Stomach (tissue), 9 donors: ENCODE measurements around the gene ZMPSTE24. TPM values are rescaled to one million over a fixed set of nuclear protein-coding genes. Genes with fewer than 3 reads are reported as not detected.

ENCODE experiments used
- DNase-seq, 2 donors: peaks; one replicate each; pipeline versions ENCODE4 v3.0.0 to v3.0.0-alpha.2; 2013 to 2019
- H3K27ac ChIP-seq, 5 donors: fragments of 200-600 bp in 4 of 5; sonication (generic) in 4 of 5; one replicate each; pipeline ENCODE4 v1.5.1; 2013 to 2019; ENCODE audit warnings: mild to moderate bottlenecking in 1 of 5, moderate library complexity in 1 of 5
- H3K27me3 ChIP-seq, 3 donors: fragments of 200-600 bp; sonication (generic); one replicate each; pipeline ENCODE4 v1.5.1; 2017 to 2019; ENCODE audit warnings: mixed run types in 1 of 3
- H3K36me3 ChIP-seq, 4 donors: fragments of 200-600 bp; sonication (generic); 1 replicate in 3 of 4; 2 replicates in 1 of 4; pipeline ENCODE4 v1.5.1; 2016 to 2019
- H3K4me1 ChIP-seq, 4 donors: fragments of 200-600 bp; sonication (generic); one replicate each; pipeline ENCODE4 v1.5.1; 2016 to 2019
- H3K4me3 ChIP-seq, 4 donors: fragments of 200-600 bp; sonication (generic) in 3 of 4; one replicate each; pipeline ENCODE4 v1.5.1; 2016 to 2019; ENCODE audit warnings: mild to moderate bottlenecking in 1 of 4
- H3K9me3 ChIP-seq, 4 donors: fragments of 200-600 bp; sonication (generic); one replicate each; pipeline ENCODE4 v1.5.1; 2016 to 2019
- EP300 ChIP-seq: sonication (generic); formaldehyde crosslinking; IDR thresholded peaks from one replicate; pipeline ENCODE4 v1.6.1; 2017; ENCODE audit warnings: antibody characterized with exemption
- POLR2A ChIP-seq, 4 donors: fragments of 450-650 bp; IDR thresholded peaks; one replicate each; pipeline ENCODE4 v1.6.1; 2016; ENCODE audit warnings: antibody characterized with exemption in 4 of 4, control low read depth in 2 of 4, mild to moderate bottlenecking in 1 of 4, moderate library complexity in 1 of 4
- POLR2AphosphoS5 ChIP-seq, 3 donors: sonication (generic); formaldehyde crosslinking; IDR thresholded peaks; one replicate each; pipeline ENCODE4 v1.6.1; 2016; ENCODE audit warnings: antibody characterized with exemption in 3 of 3
- WGBS, 5 donors: extraction: QIAGEN DNeasy Blood & Tissue Kit in 3 of 5; methylation state at CpG; one replicate each; pipeline versions ENCODE4 v1.1.5 to v1.1.7; 2013 to 2018; 5-methylcytosine and 5-hydroxymethylcytosine counted together
- intact Hi-C: fragments of 100-400 bp; cut with DNase I; formaldehyde crosslinking; loops from one replicate; pipeline ENCODE4 v1.15.1; 2023; ENCODE audit warnings: low total_unique reads
- polyA plus RNA-seq, 3 donors: library from polyadenylated mRNA; stranded (reverse); fragments of 200-250 nt; gene quantifications; one replicate each; pipeline ENCODE4 v1.2.3, GENCODE V29; 2013
- total RNA-seq, 5 donors: library from RNA; depleted of rRNA; stranded (reverse); fragments of >200 nt; gene quantifications; one replicate each; pipeline versions ENCODE4 v1.1.0 to v1.2.3, GENCODE V29; 2014 to 2016
- TF ChIP-seq, protein P1 (sequence below), 7 experiments: fragments of 450-650 bp in 4 of 7; fragments of 200-600 bp in 3 of 7; sonication (generic) in 3 of 7; IDR thresholded peaks; one replicate each; pipeline ENCODE4 v1.5.1; 2016 to 2019; ENCODE audit warnings: antibody characterized with exemption in 7 of 7, control low read depth in 2 of 7, mild to moderate bottlenecking in 1 of 7
- donor health status: healthy with polysubstance abuse.
- donor health status: Bipolar disorder and iron deficiency.
- donor health status: healthy.

ZMPSTE24 gene
- total and polyA plus RNA-seq, 8 donors, result 7.8 to 67.7 (median 16.8) TPM

DNA sequence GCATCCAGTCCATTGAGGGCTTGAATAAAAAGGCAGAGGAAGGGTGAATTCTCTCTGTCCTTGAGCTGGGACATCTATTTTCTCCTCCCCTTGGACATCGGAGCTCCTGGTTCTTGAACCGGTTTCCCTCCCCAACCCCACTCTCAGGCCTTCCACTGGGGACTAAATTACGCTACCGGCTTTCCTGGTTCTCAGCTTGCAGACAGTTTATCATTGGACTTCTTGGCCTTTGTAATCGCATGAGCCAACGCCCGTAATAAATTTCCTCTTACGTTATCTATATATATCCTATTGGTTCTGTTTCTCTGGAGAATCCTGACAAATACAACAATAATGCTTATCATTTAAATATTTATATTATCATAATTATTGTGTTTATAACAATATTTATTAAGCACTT lies 79.4 kb downstream of the ZMPSTE24 start:
- WGBS, 5 donors, result 37 to 60% (median 49%) methylated on average over 8 of the region's 8 CpGs
- Histone ChIP-seq H3K9me3 (no peaks in the 10 kb centered on the region), H3K4me1 (peaks cover 0 to 16% (median 7%) of the 10 kb centered on the region in 4 donors), H3K27me3 (no peaks in the 10 kb centered on the region), H3K27ac (no peak overlapping the region), H3K4me3 (no peak overlapping the region), H3K36me3 (no peaks in the 10 kb centered on the region)
- TF ChIP-seq EP300 (no peak), POLR2A (IDR thresholded peaks at IDR 0.05) (no peak), POLR2AphosphoS5 (IDR thresholded peaks at IDR 0.05) (no peak)
- TF ChIP-seq, protein P1, sequence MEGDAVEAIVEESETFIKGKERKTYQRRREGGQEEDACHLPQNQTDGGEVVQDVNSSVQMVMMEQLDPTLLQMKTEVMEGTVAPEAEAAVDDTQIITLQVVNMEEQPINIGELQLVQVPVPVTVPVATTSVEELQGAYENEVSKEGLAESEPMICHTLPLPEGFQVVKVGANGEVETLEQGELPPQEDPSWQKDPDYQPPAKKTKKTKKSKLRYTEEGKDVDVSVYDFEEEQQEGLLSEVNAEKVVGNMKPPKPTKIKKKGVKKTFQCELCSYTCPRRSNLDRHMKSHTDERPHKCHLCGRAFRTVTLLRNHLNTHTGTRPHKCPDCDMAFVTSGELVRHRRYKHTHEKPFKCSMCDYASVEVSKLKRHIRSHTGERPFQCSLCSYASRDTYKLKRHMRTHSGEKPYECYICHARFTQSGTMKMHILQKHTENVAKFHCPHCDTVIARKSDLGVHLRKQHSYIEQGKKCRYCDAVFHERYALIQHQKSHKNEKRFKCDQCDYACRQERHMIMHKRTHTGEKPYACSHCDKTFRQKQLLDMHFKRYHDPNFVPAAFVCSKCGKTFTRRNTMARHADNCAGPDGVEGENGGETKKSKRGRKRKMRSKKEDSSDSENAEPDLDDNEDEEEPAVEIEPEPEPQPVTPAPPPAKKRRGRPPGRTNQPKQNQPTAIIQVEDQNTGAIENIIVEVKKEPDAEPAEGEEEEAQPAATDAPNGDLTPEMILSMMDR (IDR thresholded peaks at IDR 0.05), result no peak
- DNase-seq, result peak in 1 of 2 donors; percentile 19
- intact Hi-C loops, result loop anchor here (10.0 kb wide), 1 partner anchor 193 kb away; no protein-coding TSS in a partner anchor

DNA sequence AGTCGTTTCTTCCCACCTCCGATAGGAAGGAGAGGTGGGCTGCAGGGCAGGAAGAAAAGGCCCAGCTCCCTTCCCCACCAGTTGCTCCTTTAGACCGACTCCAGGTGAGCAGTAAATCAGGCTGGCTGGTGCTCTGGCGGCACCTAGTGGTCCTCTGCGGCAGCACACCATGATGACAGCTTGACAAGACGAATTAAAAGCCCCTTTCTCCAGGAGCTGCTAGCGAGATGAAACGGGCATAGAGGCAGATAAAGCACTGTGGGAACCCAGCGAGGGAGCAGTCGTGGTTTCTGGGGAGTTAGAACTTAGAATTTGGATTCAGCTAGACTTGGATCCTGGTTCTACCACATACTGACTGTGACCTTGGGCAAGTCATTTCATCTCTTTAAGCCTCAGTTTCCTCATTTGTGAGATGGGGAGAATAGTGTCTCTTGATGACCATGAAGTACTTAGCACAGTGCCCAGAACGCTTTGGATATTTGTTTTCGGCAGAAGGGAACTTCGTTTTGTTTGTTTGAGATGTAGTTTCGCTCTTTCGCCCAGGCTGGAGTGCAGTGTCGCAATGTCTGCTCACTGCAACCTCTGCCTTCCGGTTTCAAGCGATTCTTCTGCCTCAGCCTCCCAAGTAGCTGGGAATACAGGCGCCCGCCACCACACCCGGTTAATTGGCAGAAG lies 80.8 kb downstream of the ZMPSTE24 start:
- DNase-seq, result peak; percentile 89 to 94
- 28 to 32% (median 29%) methylated on average over 21 of the region's 21 CpGs for WGBS, 5 donors
- TF ChIP-seq POLR2AphosphoS5 (IDR thresholded peaks at IDR 0.05), result no peak
- TF ChIP-seq, protein P1 (IDR thresholded peaks at IDR 0.05), result peak in 5 of 7 experiments; percentile 87 to 99 (median 97)
- no peak for TF ChIP-seq EP300
- intact Hi-C loops, result loop anchor here (10.0 kb wide), 1 partner anchor 194 kb away; no protein-coding TSS in a partner anchor
- Histone ChIP-seq H3K4me3 (peak overlapping the region in 3 of 4 donors; percentile 7 to 17 (median 17)), H3K36me3 (no peaks in the 10 kb centered on the region), H3K9me3 (no peaks in the 10 kb centered on the region), H3K27me3 (no peaks in the 10 kb centered on the region), H3K27ac (peak overlapping the region in 4 of 5 donors; percentile 15 to 73 (median 42)), H3K4me1 (peaks cover 0 to 16% (median 7%) of the 10 kb centered on the region in 4 donors)

- 53 to 74% (median 57%) methylated on average over 5 to 6 of the region's 6 CpGs for WGBS, 5 donors
- intact Hi-C loops, result loop anchor here (10.0 kb wide), 1 partner anchor 195 kb away; no protein-coding TSS in a partner anchor
- H3K9me3 ChIP-seq, result no peaks in the 10 kb centered on the region
- DNase-seq, result no peak
- H3K4me3 ChIP-seq, result peak overlapping the region in 1 of 4 donors; percentile 17
- no peaks in the 10 kb centered on the region for H3K27me3 ChIP-seq
- peak overlapping the region in 3 of 5 donors; percentile 15 to 73 (median 39) for H3K27ac ChIP-seq
- TF ChIP-seq POLR2A (IDR thresholded peaks at IDR 0.05), result no peak
- TF ChIP-seq EP300, result no peak
- TF ChIP-seq POLR2AphosphoS5 (IDR thresholded peaks at IDR 0.05), result no peak
- TF ChIP-seq, protein P1 (IDR thresholded peaks at IDR 0.05), result no peak
- peaks cover 0 to 22% (median 7%) of the 10 kb centered on the region in 4 donors for H3K4me1 ChIP-seq
- H3K36me3 ChIP-seq, result no peaks in the 10 kb centered on the region
These were observed 81.6 kb downstream of the ZMPSTE24 start for GRCh38 chr1:40339420-40340323.
